Putamen (tissue), 1 donor: ENCODE results near the gene DOCK4.

Experiments used
- DNase-seq: peaks from one replicate; pipeline ENCODE4 v3.0.0-alpha.2; 2016; ENCODE audit warnings: low spot score

DOCK4 gene

DNA sequence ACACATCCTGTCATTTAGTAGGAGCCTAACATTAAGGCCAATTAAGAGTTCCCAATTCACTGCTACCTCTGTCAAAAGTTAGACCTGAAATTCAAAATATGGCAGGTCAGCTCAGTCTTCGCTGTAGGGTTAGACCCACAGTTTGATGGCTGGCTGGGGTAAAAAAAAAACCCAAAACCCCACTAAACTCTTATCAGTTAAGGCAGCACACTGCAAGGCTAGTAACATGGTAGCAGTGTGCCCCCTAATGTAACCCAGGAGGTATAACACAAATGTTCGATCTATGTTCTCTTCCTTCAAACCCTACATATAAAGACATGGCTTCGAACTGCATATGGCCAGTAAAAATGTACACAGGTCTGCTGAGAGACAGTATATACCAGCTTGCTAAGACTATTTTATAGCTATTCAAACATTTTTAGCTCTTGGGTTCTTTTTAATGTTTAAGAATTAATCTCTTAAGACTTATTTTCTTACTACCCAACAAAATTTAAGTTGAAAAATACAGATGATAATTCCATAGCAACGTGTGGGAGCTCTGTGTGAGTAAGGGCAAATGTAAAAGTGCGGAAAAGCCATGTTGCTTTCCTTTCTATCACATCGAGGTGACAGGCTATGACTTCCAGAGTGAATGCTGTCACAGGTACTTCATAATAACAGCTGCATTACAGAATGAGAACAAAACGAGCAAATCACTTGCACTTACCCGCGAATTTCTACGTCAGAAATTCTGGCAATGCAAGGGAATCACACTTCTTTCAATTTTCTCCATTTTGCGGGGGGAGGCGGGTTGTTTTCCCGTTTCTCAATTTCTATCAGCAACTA, 475.5 kb downstream of the DOCK4 start:
- DNase-seq, result no peak

DNA sequence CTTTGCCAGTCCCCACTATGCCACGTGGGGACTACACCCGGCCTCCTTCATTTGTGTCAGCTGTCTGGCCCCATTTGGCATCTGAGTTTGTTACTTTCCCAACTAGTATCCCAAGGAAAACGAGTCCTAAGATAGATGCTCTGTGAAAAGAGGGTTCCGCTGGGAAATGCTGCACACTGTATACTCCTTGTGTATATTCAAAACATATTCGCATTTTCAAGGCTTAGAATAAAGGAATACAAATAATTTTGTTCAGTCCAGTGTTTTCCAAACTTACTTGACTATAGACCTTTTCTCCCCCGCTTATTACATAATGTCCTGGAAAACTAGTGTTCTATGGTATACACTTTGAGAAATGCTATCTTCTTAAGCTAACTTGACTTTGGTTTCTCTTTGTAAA, 476.1 kb downstream of the DOCK4 start:
- DNase-seq, result no peak

DNA sequence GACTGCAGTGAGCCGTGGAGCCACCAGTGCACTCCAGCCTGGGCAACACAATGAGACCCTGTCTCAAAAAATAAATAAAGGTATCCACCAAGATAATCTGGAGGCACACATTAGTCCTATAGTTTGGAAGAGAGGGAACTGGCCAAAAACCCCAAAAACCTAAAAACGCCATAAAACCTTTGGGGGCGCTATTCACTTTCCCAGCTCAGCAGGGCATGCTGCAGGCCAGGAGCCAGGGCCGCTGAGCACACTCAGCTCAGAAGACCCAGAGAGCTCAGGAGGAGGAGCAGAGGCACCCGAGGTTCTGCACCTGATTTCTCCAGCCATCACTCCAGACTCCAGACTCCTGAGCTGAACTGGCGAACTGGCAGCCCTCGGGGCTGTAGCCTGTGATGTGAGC, 476.7 kb downstream of the DOCK4 start:
- DNase-seq, result no peak

GRCh38 chr7:111728635-111728995, 477.6 kb downstream of the DOCK4 start:
- no peak for DNase-seq

GRCh38 chr7:111727905-111728634, 478.1 kb downstream of the DOCK4 start:
- DNase-seq, result no peak

GRCh38 chr7:111718886-111719285, 487.3 kb downstream of the DOCK4 start:
- DNase-seq, result no peak

GRCh38 chr7:111711426-111712065, 494.7 kb downstream of the DOCK4 start:
- no peak for DNase-seq

- no peak for DNase-seq
Measured at GRCh38 chr7:111710839-111711380, 495.3 kb downstream of the DOCK4 start.

DNA sequence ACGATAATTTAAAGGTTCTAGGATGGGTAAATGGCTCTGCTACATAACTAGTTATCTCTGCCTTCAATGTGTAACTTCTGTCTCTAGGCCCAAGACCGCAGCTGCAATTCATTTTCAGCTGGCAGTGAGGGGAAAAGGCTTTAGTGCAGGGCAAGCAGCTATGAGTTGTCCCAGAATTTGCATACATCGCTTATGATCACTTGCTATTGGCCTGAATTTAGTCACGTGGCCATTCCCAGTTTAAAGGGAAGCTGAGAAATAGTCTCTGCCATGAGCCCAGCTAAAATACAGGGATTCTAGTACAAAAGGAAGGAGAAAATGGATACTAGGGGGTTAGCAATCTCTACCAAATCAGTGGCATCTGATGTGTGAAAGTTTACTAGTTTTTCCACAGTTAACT, 498.1 kb downstream of the DOCK4 start:
- DNase-seq, result no peak

DNA sequence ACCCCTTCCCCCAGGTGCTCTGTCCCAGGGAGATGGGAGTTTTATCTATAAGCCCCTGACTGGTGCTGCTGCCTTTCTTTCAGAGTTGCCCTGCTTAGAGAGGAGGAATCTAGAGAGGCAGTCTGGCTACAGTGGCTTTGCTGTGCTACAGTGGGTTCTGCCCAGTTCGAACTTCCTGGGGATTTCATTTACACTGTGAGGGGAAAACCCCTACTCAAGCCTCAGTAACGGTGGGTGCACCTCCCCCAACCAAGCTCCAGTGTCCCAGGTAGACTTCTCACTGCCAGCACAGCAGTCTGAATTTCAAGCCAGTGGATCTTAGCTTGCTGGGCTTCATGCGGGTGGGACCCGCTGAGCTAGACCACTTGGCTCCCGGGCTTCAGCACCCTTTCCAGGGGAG, 500.4 kb downstream of the DOCK4 start:
- no peak for DNase-seq

- no peak for DNase-seq
Measured at GRCh38 chr7:111697771-111698170, 508.4 kb downstream of the DOCK4 start.

- DNase-seq, result no peak
Measured at GRCh38 chr7:111694376-111694775, 511.8 kb downstream of the DOCK4 start.

DNA sequence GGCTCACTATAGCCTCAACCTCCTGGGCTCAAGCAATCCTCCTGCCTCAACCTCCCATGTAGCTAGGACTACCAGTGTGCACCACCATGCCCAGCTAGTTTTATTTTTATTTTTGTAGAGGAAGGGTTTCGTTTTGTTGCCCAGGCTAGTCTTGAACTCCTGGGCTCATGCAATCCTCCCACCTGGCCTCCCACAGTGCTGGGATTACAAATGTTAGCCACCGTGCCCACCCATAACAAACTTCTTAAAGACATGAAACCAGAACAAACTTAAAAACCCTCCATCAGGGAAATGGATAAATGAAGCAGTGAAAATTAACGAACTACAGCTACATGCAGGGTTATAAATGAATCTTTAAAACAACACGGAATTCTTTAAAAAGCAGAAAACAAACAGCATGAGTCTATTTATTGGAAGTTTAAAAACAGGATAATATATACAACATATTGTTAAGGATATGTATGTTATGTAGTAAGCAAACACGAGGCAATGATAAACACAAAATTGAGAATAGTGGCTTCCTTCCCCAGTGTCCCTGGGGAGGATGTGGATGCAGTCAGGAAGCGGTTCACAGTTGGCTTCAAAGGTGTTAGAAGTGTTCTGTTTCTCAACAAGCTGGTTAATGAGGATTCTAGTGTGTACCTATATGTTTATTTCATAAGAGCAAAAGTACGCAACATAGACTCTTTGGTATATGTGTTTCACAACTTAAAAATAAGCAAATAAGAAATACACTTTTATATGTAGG, 515.7 kb downstream of the DOCK4 start:
- no peak for DNase-seq

DNA sequence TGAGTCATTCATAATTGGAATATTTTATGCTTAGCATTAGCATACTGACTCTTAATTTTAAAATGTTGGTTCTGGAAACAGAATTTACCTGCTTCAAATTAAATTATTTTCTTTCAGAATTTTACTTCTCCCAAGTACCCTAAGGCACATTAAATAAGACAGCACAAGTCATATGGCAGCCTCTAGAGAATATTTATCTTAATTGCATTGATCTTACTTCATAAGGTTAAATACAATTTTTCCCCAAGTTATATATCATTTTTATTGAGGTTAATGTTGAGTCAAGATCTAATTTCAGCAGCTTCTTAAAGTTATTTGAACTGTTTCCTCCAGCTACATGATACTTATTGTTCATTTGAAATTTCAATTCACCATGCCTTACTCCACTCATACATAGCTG, 520.9 kb downstream of the DOCK4 start:
- no peak for DNase-seq

GRCh38 chr7:111682588-111683340, 523.4 kb downstream of the DOCK4 start:
- DNase-seq, result no peak

GRCh38 chr7:111681242-111681641, 525.0 kb downstream of the DOCK4 start:
- DNase-seq, result no peak

- no peak for DNase-seq
Measured at GRCh38 chr7:111678986-111679385, 527.2 kb downstream of the DOCK4 start.

GRCh38 chr7:111678281-111678680, 527.9 kb downstream of the DOCK4 start:
- DNase-seq, result no peak

DNA sequence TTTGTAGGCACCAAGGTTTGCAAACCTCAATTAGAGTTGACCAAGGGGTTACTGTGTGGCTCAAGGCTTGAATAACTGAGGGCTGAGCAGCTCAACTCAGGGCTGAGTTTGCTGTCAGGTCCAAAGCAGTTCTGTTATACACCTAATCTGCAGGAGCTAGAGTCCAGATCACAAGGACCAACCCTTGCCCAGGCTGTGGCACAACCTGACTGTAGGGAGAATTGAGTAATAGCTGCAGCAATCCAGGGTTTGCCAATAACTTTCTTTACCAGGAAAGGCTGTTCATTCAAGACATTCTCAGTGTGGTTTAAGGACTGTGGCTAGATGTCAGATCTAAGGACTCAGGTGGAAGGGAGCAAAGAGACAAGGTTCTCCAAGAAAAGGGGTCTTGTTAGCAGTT, 528.4 kb downstream of the DOCK4 start:
- DNase-seq, result no peak

DNA sequence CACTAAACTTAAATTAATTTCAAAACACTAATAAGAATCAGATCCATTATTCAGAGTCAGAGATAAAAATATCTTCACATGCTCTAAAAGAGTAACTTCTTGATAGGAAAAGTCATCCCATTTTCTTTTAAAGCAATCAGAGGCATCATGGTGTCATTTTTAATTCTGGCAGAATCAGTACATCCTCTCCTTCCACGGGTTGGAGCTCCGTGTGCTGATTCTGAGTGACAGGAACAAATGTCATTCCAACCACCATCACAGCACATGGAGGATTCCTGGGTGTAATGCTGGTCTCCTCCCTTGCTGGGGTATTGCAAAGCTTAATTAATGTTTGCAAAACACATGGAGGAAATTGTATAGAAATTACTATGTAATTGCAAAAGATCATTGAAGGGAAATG, 529.4 kb downstream of the DOCK4 start:
- peak; percentile 64 for DNase-seq
